Activated CD4-positive, alpha-beta T cell treated with anti-CD3 and anti-CD28 coated beads, Interleukin-2, amount 50 U/mL, for 16 hours (primary cell): ENCODE results near the gene ACTN4.
"Not testable (repeated sequence)": the region's sequence is repeated elsewhere in the genome, so short reads cannot be mapped to it uniquely, and the experiment has no call there.

Source experiments
- DNase-seq: peaks from one replicate; pipeline ENCODE4 v3.0.0-alpha.2; 2020

The ACTN4 gene

DNA sequence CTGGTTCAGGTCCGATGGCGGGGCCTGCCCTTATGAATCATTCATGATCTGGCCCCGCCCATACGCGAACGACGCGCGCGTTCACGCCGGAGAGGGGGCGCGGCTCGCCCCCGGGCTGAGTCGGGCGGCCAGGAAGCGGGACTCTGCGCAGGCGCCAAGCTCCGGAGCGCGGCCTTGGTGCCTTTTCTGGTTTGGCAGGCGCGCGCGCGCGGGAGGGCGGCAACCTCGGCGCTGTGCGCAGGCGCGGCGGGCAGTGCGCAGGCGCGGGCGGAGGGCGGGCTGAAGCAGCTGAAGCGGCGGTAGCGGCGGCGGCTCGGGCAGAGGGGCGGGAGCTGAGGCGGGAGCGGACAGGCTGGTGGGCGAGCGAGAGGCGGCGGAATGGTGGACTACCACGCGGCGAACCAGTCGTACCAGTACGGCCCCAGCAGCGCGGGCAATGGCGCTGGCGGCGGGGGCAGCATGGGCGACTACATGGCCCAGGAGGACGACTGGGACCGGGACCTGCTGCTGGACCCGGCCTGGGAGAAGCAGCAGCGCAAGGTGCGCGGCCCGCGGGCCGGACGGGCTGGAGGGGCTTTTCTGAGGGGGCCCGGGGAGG, at the start of gene ACTN4:
TSS of gene ACTN4 (plus strand) at position 282 of the 598 bp plus-strand sequence. CDS start at position 379, 97 bp downstream.
- peak; percentile 100 for DNase-seq

DNA sequence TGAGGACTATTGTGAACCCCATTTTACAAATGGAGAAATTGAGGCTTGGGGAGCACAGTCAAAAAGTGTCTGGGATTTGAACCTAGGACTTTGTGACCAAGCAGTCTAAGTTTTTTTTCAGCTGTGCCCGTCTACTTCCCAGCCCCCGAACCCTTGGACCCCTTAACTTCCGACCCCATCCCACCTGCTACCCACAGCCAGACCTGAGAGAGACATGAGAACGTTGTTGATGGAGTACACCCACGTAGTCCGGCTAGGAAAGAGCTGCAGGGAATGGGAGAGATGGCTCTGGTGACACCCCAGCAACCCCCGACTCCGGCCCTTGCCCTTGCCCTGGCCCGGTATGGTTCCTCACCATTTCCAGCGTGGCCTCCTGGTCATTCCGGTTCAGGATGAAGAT, 47.7 kb upstream of the ACTN4 start:
- no peak for DNase-seq

DNA sequence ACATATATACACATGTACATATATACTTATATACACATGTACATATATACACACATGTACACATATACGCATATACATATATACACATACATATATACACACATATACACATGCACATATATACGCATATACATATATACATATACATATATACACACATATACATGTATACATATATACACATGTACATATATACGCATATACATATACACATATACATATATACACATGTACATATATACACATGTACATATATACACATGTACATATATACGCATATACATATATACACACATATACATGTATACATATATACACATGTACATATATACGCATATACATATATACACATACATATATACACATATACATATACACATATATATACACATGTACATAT, 44.6 kb upstream of the ACTN4 start:
- not testable (repeated sequence) for DNase-seq

DNA sequence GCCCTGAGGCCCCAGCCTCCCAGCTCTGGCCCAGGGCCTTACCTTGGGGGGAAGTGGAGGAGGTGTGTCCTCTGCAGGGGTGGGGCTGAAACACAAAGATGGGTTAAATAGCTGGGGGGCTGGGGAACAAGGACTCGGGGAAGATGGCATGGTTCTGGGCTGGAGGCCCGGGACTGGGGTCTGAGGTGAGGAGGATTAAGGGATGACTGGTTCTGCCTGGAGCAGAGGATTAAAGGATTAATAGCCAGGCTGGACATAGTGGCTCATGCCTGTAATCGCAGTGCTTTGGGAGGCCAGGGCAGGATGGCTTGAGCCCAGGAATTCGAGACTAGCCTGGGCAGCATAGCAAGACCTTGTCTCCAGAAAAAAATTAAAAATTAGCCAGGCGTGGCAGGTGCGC, 41.3 kb upstream of the ACTN4 start:
- DNase-seq, result no peak

DNA sequence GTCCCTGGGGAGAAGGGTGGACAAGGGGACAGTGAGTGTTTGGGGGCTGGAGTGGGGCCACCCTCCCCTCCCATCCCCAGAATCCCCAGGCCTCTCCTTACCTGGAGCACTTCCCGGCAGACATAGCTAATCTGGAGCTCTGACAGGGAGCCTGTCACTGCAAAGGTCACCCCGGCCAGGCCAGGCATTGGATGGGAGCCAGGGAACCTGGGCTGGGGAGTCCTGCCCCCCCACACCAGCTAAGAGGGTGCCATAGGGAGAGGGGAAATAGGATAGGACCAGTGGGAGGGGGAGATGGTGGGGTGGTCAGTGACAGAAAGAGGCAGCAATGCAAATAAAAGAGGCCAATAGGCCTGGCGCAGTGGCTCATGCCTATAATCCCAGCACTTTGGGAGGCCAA, 33.2 kb upstream of the ACTN4 start:
- DNase-seq, result no peak

DNA sequence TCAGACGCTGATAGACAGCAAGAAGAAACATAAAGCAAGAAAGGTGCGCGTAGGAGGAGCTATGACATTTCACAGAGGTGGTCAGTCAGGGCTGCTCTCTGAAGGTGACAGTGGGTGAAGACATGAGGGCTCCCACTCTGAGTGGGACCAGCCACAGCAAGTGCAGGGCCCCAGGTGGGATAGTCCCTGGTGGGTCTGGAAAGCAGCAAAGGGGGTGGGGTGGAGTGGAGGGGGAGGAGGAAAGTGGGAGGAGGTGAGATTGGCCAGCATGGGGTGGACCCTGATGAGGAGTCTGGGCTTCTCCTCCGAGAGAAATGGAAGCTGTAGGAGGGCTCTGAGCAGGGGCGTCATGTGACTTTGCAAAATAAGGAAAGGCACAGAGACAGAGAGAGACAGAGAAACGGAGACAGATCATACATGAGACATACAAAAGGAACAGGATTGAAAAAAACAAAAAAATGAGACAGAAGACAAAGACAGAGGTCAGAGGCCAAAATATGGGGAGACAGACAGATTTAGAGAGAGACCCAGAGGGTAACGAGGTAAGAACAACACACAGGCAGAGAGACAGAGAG, 32.4 kb upstream of the ACTN4 start:
- no peak for DNase-seq

DNA sequence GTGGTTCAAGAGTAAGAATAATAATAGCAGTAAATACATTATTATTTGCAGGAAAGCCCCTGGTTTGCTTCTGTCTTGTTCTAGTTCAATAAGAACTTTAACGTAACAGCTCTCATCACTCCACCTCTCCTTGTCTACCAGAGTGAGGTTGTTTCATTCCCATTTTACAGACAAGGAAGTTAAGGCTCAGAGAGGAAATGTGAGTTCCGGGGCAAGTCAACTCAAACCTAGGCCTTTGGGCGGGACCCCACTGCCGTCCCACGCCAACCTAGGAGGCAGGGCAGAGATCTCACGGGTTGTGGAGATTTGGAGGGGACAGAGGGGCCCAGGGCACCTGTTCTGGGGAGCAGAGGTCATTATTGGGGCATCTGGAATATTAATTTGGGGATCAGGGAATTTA, 31.2 kb upstream of the ACTN4 start:
- peak; percentile 32 for DNase-seq

DNA sequence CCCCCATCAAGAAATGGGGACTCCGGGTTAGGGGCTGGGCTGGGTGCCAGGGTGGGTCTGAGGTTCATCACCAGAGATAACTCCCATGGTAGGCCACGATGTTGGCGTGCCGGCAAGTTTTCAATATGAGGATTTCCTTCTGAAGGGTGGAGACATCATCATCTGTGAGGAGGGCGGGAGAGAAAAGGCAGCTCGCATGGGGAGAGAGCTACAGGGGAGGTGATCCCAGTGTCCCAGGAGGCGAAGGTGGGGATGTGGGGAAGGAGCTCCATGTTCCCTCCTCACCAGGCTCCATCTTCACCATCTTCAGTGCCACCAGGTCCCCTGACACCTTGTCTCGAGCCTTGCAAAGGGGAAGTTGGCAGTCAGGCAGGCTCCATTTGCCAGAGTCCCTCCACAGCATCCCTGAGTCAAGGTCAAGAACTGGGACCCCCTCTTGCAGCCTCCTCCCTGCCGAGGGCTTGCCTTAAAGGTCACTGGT, 30.1 kb upstream of the ACTN4 start:
- peak; percentile 41 for DNase-seq

DNA sequence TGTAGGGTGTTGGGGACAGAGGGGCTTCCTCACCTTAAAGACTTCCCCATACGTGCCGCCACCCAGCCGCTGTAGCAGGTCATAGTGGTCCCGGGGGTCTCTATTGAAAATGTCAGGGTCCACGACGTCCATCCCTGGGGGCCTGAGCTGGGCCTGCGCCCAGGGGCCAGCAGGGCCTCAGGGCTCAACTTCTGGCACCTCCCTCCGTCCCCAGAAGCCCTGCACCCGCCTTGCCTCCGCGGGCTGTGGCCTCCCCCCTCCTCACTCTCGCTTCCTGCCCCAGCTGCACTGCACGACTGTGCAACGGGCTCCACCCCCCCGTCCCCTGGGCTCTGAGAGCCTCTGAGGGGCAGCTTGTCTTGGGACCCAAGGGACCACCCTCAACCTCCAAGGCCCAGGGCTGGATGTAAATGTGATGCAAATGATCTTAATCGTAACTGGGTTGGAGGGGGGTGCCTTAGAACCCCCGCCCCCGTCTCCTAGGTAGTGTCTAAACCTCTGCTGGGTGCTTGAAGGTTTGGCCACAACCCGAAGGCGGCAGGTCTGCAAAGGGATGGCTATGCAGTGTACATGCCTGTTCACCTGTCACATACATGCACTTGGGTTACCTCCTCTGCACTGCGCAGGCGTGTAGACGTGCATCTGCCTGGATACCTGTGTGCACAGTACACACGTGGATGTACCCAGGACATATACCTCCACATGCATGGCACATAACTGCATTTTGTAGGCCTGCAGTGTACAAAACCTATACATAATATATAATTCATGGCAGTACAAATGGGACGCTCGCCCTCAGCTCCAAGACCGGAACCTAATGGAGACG, 29.5 kb upstream of the ACTN4 start, which contains the start of gene MAP4K1:
TSS of gene MAP4K1 (minus strand) at position 190 of the 826 bp plus-strand sequence. CDS start at position 132, 58 bp downstream.
- DNase-seq, result peak; percentile 84

DNA sequence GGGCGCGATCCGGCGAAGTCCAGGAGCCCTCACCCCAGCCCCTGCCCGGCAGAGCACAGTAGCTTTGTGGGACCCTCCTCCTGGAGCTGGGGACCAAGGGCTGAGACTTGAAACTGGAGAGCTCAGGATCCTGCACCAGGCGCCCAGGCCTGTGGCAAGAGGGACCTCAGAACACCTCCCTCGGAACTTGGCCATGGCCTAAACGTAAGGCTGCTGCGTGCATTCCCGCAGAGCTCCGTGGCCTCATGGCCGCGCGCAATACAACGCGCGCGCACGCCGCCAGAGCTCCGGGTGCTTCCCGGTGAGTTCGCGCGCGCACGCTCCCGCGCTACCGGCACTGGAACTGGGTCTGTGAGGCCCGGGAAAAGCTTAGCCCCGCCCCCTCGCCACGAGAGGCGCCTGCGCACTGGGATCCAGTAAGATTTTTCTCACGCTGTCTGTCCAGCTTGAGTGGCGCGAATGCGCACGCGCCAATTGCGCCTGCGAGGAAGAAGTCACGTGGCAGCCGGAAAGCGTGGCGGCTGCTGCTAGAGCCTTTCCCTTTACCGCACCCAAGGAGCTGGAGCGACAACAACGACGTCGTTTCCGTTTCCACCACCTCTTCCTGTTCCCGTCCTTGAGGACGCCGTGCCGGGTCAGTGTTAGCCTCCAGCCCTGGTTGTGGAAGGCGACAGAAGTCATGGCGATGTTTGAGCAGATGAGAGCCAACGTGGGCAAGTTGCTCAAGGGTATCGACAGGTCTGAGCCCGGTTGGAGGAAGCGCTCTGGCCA, 28.7 kb upstream of the ACTN4 start, which contains the start of gene EIF3K:
TSS of gene EIF3K (plus strand) at position 599 of the 771 bp plus-strand sequence. CDS start at position 680, 81 bp downstream.
- DNase-seq, result peak; percentile 99

DNA sequence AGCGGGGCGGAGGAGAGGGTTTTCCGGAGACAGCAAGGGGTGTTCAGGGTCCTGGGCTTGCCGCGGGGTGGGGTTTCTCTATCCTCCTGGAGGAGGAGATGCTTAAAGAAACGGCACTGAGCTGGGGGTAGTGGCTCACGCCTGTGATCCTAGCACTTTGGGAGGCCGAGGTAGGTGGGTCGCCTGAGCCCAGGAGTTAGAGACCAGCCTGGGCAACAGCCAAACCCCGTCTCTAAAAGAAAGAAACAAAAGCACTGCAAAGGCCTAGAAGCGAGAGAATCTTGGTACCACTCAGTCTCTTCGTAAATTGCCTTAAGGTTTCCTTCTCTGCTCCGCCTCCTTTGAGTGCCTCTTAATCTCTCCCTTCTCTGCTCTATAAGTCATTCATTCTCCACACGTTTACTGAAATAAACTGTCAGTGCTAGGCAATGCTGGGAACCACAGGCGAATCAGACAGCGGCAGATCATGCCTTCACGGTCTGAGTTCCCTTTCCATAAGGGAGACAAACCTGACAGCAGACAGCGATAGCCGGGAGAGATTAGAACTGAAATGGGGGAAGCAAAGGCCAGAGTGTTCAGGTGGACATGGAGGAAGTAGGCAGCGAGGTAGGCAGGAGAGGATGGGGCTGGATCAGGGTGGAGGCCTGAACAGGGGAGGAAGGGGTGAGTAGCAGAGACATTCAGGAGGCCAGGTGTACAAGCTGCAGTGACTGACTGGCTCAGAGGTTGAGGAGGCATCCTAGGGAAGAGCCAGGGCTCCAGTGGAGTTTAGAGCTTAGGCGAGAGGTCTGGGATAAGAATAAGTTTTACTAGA, 27.9 kb upstream of the ACTN4 start:
- no peak for DNase-seq

DNA sequence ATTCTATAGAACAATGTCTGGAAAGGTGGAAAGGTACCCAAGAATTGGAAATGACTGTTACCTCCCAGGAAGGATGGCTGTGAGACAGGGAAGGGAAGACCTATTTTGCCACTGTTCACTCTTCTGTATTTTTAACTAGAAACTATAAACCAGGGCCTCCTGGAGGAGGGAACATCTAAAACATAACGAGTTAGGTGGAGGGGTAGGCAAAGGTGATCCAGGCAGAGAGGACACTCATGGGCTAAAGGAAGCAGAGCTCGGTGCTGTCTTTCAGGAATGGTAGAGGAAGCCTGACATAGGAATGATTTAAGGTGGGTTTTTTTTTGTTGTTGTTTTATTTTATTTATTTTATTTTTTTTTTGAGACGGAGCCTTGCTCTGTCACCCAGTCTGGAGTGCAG, 22.6 kb upstream of the ACTN4 start:
- DNase-seq, result no peak

DNA sequence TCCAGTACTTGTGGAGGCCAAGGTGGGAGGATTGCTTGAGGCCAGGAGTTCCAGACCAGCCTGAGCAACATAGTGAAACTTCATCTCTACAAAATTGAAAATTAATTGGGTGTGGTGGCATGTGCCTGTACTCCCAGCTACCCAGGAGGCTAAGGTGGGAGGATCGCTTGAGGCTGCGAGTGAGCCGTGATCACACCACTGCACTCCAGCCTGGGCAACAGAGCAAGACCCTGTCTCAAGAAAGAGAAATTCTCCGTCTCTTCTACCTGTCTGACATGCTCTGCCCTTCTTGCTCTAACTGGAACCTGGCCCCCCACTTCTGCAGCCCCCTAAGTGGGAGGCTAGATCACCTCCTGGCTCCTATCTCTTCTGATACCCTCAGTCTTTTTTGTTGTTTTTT, 21.0 kb upstream of the ACTN4 start:
- DNase-seq, result no peak

DNA sequence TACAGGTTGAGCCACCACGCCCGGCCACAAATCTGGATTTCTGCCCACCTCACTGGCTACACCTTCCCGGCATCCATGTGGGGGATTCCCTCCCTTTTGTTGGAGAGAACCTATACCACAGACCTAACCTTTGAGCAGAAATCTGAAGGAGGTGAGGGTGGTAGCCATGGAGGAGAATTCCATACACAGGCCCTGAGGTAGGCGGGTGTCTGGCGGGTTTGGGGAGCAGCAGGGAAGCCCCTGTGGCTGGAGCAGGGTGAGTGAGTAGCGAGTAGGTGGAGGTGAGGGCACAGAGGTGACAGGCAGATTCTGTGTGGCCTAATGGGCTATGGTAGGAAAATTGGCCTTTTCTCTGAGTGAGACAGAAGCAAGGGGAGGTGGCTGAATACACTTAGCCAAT, 17.9 kb upstream of the ACTN4 start:
- no peak for DNase-seq

DNA sequence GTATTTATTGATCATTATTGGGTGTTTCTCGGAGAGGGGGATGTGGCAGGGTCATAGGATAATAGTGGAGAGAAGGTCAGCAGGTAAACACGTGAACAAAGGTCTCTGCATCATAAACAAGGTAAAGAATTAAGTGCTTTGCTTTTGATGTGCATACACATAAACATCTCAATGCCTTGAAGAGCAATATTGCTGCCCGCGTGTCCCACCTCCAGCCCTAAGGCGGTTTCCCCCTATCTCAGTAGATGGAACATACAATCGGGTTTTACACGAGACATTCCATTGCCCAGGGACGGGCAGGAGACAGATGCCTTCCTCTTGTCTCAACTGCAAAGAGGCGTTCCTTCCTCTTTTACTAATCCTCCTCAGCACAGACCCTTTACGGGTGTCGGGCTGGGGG, 16.1 kb upstream of the ACTN4 start:
- DNase-seq, result not testable (repeated sequence)

DNA sequence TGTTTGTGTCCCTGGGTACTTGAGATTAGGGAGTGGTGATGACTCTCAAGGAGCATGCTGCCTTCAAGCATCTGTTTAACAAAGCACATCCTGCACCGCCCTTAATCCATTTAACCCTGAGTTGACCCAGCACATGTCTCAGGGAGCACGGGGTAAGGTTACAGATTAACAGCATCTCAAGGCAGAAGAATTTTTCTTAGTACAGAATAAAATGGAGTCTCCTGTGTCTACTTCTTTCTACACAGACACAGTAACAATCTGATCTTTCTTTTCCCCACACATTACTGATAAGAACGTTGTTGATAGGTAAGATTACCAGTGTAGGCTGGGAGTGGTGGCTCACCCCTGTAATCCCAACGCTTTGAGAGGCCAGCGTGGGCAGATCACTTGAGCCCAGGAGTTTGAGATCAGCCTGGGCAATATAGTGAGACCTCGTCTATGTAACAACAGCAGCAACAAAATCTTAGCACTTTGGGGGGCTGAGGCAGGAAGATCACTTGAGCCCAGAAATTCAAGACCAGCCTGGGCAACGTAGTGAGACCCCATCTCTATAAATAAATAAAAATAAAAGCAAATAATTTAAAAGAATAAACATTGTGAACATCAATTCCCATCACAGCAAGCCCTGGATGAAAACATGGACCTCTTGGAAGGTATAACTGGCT, 15.5 kb upstream of the ACTN4 start:
- DNase-seq, result not testable (repeated sequence)

DNA sequence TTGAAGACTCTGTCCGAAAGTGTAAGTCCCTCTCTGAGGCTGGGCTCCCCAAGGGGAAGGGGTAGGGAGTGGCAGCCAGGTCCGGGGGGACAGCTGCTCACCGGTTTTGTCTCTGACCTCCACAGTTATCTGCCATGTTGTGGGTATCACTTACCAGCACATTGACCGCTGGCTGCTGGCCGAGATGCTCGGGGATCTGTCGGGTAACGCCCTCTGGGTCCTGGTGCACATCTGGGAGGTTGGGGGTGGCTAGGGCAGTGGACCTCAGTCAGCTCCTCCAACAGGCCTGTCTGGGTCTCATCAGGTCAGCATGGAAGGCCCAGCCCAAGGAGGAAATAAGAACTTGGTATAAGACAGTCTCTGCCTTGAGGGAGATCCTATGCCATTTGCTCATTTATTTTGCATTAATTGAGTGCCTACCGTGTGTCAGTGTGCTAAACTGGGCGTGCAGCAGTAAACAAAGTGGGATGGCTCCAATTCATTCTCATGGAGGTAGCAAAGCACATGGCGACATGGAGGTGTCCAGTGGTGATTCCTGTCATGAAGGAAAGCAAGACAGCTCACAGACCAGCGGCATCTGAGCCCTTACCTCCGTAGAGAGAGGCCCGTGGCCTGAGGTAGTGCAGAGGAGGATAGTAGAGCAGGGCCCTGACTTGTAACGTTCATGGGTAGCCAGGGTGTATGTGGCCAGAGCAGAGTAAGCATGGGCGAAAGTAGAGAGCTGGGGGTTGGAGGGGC, 14.8 kb upstream of the ACTN4 start:
- DNase-seq, result no peak

DNA sequence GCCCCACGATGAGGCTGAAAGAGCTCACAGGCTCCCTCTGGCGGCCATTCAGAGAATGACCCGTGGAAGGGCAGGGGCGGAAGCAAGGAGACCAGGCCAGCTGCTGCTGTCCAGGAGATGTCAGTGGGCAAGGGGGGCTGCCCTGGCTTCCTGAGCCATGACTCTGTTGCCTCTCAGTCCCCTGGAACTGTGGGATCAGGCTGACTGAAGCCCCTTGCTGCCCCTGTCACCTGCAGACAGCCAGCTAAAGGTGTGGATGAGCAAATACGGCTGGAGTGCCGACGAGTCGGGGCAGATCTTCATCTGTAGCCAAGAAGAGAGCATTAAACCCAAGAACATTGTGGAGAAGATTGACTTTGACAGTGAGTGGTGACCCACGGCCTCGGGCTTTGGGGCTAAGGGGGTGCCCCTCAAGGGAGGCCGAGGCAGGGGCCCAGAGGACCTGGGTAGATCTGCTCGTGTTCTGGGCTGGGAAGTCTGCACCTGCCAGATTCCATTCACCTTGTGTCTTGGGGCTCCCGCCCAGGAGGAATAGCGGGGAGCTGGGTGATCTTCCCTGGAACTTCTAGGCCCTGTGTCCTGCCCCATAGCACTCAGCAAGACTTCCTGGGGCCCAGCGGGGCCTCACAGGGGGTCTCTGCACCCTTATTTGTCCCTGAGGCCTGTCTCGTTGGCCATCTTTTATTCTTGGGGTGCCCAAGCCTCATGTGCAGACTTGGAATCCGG, 12.5 kb upstream of the ACTN4 start:
- peak; percentile 78 for DNase-seq

DNA sequence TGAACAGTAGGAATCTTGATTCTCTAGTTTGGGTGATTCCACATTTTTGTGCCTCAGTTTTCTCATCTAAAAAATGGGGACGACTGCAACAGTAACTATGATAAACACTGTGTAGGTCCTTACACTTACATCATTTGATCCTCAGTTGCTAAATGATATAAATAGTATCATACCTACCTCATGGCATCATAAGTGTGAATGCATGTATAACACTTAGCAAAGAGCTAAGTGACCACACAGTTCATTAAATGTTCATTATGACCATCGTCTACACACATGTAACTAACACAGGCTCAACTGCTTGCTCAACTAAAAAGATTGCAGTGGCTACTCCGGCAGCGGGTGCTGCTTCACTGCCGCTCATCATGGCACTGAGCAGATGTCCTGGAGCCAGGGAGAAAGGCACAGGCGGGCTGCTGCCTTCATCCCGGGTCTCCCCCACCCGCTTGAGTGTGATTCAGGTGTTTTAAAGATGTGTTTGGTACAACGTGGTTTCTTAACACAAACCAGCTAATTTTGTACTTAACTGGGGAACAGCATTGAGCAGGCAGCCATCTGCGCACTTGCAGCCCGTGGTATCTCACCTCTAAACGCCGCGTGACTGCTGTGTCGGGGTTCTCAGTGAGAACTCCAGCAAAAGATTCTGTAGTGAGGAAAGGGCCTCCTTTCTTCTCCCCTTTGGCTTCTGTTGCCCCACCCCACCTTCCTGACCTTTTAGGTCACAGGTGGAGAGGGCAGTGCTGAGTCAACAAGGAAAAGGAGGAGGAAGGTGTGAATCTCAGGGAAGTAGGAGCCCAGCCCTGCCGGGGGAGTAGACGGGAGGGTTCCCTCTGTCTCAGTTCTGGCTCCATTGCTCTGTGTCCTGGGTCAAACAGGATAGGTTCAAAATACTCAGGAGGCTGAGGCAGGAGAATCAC, 11.7 kb upstream of the ACTN4 start:
- no peak for DNase-seq
